WI38 (cell line): ENCODE results near the gene FLT1.

ENCODE experiments used
- H3K4me3 ChIP-seq: 2 replicates; pipeline ENCODE4 v1.5.1; 2011; ENCODE audit warnings: low read depth, mild to moderate bottlenecking, control low read depth, low read length
- CTCF ChIP-seq: IDR thresholded peaks from 2 replicates; pipeline ENCODE4 v1.5.1; 2012; ENCODE audit warnings: low read depth, mild to moderate bottlenecking, control low read depth, low read length

The FLT1 gene

DNA sequence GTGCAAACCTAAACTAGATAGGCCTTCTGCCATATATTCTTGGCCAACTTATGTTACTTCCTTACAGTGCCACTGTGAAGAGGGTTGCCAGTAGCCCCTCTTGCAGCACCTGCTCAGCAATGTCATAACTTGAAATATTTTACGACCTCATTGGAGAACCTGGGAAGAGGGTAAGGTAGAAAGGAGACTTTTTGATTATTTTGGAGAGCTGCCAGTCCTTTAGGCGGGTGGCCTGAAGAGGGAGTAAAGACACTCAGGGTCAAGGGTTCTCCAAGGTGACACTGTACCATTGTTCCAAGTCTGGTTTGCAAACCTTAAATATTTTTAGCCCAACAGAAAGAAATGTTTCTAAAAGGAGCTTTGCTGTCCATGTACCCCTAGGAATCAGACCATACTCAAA is 118.3 kb downstream of the FLT1 start:
- no peak for TF ChIP-seq CTCF
- H3K4me3 ChIP-seq, result no peak overlapping the region

DNA sequence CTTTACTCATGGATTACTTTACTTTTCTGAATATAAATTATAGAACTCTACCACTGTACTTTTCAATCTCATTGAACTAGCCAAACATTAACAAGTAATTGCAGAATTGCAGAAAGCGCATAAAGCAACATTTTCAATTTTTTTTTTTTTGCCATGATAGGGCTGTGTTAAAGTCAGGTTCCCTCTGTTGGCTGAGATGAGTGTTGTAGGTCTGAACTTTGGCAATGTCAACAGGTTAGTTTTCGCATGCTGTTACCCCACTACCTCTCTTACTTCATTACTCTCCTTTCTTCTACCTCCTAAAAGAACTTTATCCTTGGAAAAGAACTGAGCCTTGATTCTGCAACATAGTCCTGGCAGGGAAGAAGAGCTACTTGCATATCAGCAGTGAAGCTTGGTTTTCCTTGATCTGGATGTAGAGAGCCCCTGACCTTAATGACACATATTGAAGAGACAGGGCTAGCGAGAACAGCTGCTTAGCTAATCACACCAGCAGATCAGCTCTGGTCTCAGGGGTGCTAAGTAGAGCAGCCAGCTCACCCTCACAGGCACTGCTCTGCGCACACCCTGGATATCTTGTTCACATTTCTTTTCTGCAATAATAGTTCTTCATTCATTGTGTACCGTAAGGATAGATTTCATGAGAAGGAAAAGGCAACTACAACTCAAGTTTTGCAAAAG is 119.5 kb downstream of the FLT1 start:
- no peak overlapping the region for H3K4me3 ChIP-seq
- TF ChIP-seq CTCF, result no peak

GRCh38 chr13:28373810-28374209 is 121.1 kb downstream of the FLT1 start:
- TF ChIP-seq CTCF, result no peak
- H3K4me3 ChIP-seq, result no peak overlapping the region

GRCh38 chr13:28370448-28370847 is 124.5 kb downstream of the FLT1 start:
- TF ChIP-seq CTCF, result no peak
- H3K4me3 ChIP-seq, result no peak overlapping the region

DNA sequence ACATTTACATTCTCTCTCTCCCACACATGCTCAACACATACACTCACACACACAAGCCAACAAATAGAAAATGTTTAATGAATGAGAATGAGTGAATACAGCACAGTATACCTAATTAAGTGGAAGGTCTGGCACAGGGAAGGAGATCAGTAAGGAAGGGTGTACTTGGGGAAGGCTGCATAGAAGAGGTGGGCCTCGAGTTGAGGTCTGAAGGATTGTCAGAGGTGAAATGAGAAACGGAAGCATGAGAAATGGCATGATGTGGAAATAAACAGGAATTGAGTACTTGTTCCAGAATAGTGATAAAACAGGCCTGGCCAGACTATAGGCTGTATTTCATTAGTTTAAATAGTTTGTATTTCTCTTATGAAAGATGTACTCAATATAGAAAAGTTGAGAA is 136.2 kb downstream of the FLT1 start:
- no peak for TF ChIP-seq CTCF

DNA sequence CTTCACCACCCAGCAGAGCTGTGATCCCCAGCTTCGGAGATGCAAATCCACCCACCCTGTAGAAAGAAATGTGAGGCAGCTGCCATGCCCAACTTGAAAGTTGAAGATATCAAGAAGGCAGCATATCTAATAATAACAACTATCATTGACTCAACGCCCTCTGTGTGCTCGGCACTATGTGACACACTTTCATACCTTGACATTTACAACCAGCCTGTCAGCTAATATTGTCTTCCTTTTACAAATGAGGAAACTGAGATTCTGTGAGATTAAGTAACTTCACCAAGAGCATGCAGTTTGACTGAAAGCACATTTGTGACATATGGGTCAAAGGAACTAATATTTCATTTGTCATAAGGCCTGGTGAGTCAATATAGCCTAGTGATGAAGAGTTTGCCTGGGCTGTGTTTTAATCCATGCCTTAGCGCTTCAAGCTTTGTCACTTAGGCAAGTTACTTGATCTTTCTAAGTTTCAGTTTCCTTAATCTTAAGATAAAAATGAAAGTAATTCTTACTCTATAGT is 137.0 kb downstream of the FLT1 start:
- no peak for TF ChIP-seq CTCF
- H3K4me3 ChIP-seq, result no peak overlapping the region

More for the DNA sequence above, 136.2 kb downstream of the FLT1 start:
- no peak overlapping the region for H3K4me3 ChIP-seq

DNA sequence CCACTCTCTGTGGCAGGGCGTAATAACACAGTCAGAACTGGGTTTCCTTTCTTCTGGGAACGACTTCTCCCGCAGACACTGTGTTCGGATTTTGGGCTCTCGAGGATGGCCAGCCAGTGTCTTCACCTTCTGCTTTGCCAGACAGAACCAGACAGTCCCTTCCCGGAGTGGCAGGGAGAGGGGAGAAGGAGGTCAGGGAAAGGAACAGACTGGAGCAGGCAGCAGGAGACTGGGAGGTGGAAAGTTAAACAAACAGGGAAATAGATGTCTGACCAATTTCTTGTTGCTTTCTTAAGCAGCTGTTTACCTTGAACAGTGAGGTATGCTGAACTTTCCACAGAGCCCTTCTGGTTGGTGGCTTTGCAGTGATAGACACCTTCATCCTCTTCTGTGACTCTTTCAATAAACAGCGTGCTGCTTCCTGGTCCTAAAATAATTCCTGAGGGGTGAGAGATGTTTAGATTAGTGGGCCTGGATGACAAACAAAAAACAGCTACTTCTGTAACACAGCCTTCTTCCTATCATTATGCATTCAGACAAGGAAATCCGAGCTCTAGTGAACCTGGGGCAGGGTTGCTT is 137.6 kb downstream of the FLT1 start:
- no peak overlapping the region for H3K4me3 ChIP-seq
- no peak for TF ChIP-seq CTCF
